HG03045 (cell line): Measurements from ENCODE around the gene NEBL.

Source experiments
- ATAC-seq: cut with Tn5 transposase; IDR thresholded peaks from one replicate; pipeline ENCODE4 v1.9.1; 2021; ENCODE audit warnings: mild to moderate bottlenecking, moderate library complexity; ENCODE audit not compliant: unreplicated experiment

NEBL gene

DNA sequence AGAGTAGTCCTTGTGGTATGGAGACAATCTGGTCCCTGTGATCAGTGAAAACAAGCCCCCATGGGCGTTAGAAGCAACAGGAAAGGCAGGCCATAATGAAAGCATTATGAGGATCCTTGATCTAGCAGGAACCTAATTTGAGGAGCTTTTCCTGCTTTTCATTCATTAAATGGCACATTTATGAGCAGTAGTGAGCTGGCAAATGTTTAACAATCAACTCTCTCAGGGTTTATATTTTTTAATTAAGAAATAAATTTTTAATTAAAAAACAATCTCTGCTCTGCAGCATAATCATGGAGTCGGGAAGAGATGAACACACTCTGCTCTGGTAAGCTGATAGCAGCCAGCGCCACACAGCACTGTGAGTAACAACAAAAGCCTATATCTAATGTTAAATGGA lies 11.3 kb upstream of the NEBL start:
- ATAC-seq, result no peak

DNA sequence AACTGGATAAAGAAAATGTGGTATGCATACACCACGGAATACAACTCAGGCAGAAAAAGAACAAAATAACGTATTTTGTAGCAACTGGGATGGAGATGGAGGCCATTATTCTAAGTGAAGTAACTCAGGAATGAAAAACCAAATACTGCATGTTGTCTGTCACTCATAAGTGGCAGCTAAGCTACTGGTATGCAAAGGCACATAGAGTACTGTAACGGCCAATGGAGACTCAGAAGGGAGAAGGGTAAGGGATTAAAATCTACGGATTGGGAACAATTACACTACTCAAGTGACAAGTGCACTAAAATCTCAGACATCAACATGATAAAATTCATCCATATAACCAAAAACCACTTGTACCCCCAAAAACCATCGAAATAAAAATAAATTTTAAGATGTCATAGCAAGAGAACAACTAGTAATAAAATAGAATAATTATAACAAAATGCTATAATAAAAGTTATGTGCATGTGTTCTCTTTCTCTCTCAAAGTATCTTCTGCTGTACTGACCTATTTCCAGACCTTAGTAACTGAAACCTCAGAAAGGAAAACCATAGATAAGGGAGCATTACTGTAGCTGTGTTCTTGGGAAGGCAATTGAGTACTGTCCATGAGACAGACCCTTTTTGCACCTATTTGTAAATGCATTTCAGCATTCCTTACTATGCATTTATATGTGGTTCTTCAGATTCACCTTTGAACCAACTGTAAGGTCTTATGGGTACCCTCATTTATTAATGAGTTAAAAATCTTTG lies 6.7 kb upstream of the NEBL start:
- no peak for ATAC-seq

DNA sequence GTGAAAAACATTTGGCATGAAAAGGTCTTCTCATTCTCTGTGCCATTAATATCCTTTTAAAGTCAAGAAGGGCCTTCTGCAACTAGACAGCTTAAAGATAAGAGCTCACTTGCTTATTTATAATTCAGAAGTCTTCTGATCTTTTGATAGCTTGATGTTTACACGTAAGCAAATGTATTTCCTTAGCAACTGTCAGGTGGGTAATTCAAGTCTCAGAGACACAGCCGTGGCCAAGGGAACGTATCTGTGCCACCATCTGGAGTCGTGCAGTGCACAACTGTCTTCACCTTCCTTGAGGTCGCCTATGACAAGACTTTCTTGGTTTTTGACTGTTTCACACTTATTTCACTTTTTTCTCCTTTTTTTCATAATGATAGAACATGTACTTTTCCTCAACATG lies 4.0 kb upstream of the NEBL start:
- ATAC-seq, result no peak

DNA sequence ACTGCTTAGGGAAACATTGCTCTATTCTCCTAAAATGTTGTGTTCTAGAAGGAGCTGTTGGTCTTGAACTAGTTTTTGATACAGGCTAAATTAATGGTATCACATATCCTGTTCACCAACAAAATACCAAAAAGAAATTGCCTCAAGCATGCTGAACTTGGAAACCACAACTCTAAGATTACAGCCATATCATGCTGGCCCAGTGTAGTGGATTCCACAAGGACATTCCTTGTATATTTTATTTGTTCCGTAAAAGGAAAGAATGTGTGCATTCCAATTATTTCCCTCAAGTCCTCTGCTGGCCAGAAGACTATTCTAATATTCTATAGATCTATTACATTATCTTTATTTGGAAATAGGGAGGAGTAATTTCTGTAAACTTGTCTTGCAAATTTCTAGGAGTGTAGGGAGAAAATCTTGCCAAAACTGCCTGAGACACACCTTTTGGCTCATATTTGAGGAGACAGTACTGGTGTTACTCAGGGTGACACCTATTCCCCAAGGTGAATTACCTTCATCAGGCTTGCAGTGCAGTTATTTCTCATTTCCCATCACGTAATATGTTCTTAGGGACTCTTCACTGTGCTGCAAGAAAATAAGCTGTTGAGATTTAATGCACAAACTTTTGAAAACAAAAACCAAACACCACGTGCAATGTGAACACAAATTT lies 1.9 kb upstream of the NEBL start:
- no peak for ATAC-seq

DNA sequence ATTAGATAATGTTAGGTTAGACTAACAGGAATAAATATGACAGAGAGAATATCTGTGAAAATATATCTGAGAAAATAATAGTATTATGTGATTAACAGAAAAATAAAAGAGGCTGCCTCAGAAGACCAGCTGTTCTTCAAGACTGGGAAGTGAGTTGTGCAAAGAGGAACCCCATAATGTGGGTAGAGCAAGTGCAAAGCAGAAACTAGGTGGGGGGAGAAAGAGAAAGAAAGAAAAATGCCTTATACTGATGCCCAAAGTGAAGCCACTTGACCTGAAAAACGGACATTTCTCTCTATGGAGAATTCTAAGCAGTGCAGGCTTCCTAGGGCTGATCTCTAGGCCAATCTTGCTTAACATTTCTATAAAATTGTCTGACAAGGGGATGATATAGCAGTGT lies 3.8 kb downstream of the NEBL start:
- no peak for ATAC-seq

DNA sequence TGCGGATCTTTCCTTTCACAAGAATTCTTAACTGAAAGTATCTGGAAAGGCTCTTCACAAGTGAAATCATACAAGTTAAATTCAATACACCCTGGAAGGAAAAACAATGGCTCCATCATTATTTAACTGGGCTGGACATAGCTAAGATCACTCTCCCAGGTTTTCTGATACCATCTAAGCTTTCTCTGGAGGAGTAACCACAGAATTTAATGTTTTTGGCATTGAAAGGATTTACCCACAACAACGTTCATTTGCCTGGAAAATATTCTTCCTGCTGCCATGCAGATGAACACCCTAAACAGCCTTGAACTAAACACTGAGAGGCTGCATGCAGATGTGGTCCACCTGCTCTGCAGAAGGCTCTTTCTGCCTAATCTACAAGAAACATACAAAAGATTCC lies 4.3 kb downstream of the NEBL start:
- no peak for ATAC-seq

GRCh38 chr10:20892011-20892585 lies 5.0 kb downstream of the NEBL start:
- no peak for ATAC-seq

- ATAC-seq, result no peak
Measured at GRCh38 chr10:20891338-20891714, 5.8 kb downstream of the NEBL start.

GRCh38 chr10:20890491-20891337 lies 6.4 kb downstream of the NEBL start:
- ATAC-seq, result no peak

DNA sequence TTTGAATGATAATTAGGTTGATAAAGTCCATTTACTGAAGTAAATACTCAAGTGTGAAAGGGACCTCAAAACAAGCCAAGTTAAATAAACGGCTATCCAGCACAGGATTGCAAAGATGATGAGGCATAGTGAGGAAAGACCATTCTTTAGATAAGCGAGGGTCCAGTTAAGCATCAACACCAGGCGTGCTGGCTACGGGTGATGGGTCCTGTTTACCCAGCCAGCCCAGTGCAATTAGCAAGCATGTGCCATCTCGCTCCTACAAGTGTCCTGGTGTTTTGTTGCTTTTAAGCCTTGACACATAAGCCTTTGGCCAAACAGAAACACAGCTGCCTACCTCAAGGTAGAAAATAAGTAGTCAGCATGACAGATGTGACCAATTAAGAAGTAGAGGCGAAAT lies 7.1 kb downstream of the NEBL start:
- ATAC-seq, result no peak

- no peak for ATAC-seq
Measured at GRCh38 chr10:20888620-20889330, 8.3 kb downstream of the NEBL start.

- no peak for ATAC-seq
Measured at GRCh38 chr10:20887706-20888555, 9.2 kb downstream of the NEBL start.

GRCh38 chr10:20885678-20886077 lies 11.4 kb downstream of the NEBL start:
- ATAC-seq, result no peak

DNA sequence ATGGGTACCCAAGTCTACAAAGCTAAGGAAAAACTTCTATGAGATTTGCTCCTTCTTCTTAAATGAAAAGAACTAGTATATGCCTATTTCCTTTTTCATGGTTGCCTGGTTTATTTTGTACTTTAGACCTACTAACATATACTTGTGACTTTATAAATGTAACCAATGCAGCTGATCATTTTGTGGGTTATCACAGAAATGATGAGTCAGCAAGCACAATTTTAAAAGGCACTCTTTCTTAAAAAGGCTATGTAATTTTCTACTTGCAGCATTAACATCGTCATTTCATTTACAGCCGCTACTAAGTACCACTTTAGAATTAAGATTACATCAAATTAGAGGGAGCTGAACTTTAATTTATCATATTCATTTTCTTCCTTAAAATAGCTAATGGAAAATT lies 13.6 kb downstream of the NEBL start:
- no peak for ATAC-seq

DNA sequence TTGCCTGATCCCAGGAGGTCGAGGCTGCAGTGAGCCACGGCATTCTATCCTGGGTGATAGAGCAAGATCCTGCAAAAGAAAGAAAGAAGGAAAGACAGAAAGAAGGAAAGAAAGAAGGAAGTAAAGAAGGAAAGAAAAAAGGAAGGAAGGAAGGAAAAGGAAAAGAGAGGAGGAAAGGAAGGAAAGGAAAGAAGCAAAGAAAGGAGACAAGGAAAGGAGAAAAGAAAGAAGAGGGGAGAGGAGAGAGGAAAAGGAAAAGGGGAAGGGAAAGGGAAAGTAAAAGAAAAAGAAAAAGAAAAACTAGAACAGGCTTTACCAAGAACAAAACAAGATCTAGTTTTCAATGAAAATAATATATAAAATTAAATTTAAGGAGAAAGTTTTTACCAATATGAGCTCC lies 15.0 kb downstream of the NEBL start:
- ATAC-seq, result no peak

DNA sequence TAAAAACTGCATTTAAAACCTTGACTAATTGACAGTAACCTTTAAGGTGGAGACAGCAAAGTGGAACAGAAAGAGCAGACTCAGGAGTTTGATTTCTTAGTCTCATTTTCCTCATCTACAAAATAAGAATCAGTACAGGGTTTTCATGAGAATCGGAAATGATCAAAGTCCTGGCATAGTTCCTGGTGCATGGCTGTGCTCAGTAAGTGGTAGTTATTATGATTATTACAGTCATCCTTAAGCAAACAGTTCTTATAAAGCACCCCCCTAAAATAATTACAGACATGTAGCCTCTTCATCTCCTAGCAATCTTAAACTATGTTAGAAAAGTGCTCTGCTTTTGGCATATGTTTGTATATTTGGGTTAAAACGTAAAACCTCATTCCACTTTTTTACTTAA lies 18.0 kb downstream of the NEBL start:
- ATAC-seq, result no peak

GRCh38 chr10:20877986-20878983 lies 18.8 kb downstream of the NEBL start:
- no peak for ATAC-seq

DNA sequence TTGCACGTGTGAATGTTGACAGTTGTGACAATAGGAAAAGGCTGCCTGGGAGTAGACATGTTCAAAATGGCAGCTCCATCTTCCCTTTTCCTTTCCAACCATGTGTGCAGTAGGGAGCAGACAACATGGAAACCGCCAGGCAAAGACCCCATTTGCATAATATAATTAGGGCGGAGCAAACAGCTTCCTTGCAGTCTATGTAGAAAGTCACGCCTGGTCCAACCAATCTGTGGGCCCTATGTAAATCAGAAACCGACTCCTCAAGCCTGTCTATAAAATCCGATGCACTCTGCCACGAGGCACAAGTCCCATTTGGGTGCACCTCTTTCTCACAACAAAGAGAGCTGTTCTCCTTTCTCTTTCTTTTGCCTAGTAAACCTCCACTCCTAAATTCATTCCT lies 19.6 kb downstream of the NEBL start:
- no peak for ATAC-seq

DNA sequence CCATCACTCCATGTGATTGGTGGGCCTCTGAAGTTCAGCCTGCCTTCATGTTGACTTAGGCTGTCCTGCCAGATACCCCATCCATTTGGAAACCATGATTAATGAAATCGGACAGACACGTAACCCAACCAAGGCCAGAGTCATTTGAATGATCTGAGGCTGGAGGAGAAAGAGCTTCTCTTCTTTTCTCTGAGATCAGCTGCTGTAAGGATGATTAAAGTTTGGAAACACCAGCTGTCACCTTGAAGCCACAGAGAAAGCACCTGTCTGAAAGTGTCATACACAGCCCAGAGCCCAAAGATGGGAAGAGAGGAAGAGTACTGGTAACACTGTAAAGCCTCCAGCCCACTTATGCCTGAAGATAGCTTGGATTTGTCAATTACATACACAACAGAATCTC lies 22.9 kb downstream of the NEBL start:
- ATAC-seq, result no peak
